Psoas muscle (tissue), 8 donors: ENCODE data around the gene CDC42BPB. TPM values are rescaled to one million over a fixed set of nuclear protein-coding genes. Genes with fewer than 3 reads are reported as not detected.

Experiments used
- ATAC-seq, 4 donors: fragments of 200-7000 bp; cut with Tn5 transposase; one replicate each; pipeline ENCODE4 v1.9.1; 2020; ENCODE audit warnings: moderate library complexity in 3 of 4, mild to moderate bottlenecking in 2 of 4
- DNase-seq, 2 donors: peaks; one replicate each; pipeline ENCODE4 v3.0.0-alpha.2; 2020
- H3K27ac ChIP-seq: fragments of 200-600 bp; one replicate; pipeline ENCODE4 v1.8.0; 2022
- H3K27me3 ChIP-seq, 3 donors: fragments of 200-600 bp in 1 of 3; one replicate each; pipeline versions ENCODE4 v1.6.1 to v1.8.0; 2013 to 2022; ENCODE audit warnings: low read length in 2 of 3, mild to moderate bottlenecking in 2 of 3, moderate library complexity in 1 of 3; ENCODE audit not compliant: insufficient read depth in 3 of 3
- H3K36me3 ChIP-seq, 2 donors: fragments of 200-600 bp in 1 of 2; one replicate each; pipeline versions ENCODE4 v1.6.1 to v1.8.0; 2013 to 2022; ENCODE audit warnings: low read depth in 1 of 2, mild to moderate bottlenecking in 1 of 2, moderate library complexity in 1 of 2; ENCODE audit not compliant: insufficient read depth in 1 of 2
- H3K4me1 ChIP-seq: fragments of 200-600 bp; one replicate; pipeline ENCODE4 v1.8.0; 2022
- H3K4me3 ChIP-seq: fragments of 200-600 bp; one replicate; pipeline ENCODE4 v1.8.0; 2022; ENCODE audit warnings: mild to moderate bottlenecking
- H3K9me3 ChIP-seq: fragments of 200-600 bp; one replicate; pipeline ENCODE4 v1.8.0; 2022
- CTCF ChIP-seq: fragments of 200-600 bp; IDR thresholded peaks from one replicate; pipeline ENCODE4 v1.8.0; 2022; ENCODE audit warnings: antibody characterized with exemption
- WGBS, 3 donors: extraction: QIAGEN DNeasy Blood & Tissue Kit; methylation state at CpG; one replicate each; pipeline versions ENCODE4 v1.1.6 to v1.1.7; 2013; 5-methylcytosine and 5-hydroxymethylcytosine counted together
- intact Hi-C, 2 donors: fragments of 100-400 bp; cut with DNase I; formaldehyde crosslinking; loops; one replicate each; pipeline versions ENCODE4 v1.11.0 to v1.14.2; 2022
- polyA plus RNA-seq, 3 donors: library from polyadenylated mRNA; stranded (reverse); fragments of 200-250 nt; gene quantifications; one replicate each; pipeline ENCODE4 v1.2.3, GENCODE V29; 2013
- total RNA-seq, 4 donors: library from RNA; stranded (reverse); fragmentation: NEBNext Ultra II Directional in 2 of 4; extraction: Animal tissue kit (Norgen Biotek cat#: 25700) in 2 of 4; gene quantifications; one replicate each; pipeline versions ENCODE4 v1.2.1 to v1.2.4, GENCODE V29; 2021 to 2023
- donor health status: healthy with polysubstance abuse.
- donor health status: DM: no; HTN: no; CAD: no; lungs with moderate emphysema.
- donor health status: Bipolar disorder and iron deficiency.
- donor health status: healthy.
- donor health status: DM: yes; HTN: yes; CAD: no.
- donor health status: DM: no; HTN: no; CAD: no.
- donor health status: DM: no; HTN: no; CAD: no.
- donor health status: DM: yes; HTN: yes; CAD: no.

Gene CDC42BPB
- total and polyA plus RNA-seq, 7 donors = 20.2 to 57.4 (median 40.0) TPM

- ATAC-seq (no peak), DNase-seq (no peak)
- intact Hi-C loops = no loop called here
- H3K27me3 ChIP-seq = no peaks in the 10 kb centered on the region
- H3K9me3 ChIP-seq = no peaks in the 10 kb centered on the region
- H3K4me3 ChIP-seq = no peak overlapping the region
- 86 to 90% (median 87%) methylated on average over 11 of the region's 11 CpGs for WGBS, 3 donors
- H3K36me3 ChIP-seq = peaks cover 10 to 100% of the 10 kb centered on the region in 2 donors
- no peak for TF ChIP-seq CTCF
- H3K27ac ChIP-seq = peak overlapping the region; percentile 69
- peaks cover 23% of the 10 kb centered on the region for H3K4me1 ChIP-seq
Observed at GRCh38 chr14:102969901-102970300, 87.4 kb downstream of the CDC42BPB start.

GRCh38 chr14:102969060-102969791 is 88.1 kb downstream of the CDC42BPB start:
- Histone ChIP-seq H3K27me3 (no peaks in the 10 kb centered on the region), H3K36me3 (peaks cover 11 to 100% of the 10 kb centered on the region in 2 donors), H3K27ac (peak overlapping the region; percentile 69), H3K4me3 (no peak overlapping the region), H3K4me1 (peaks cover 23% of the 10 kb centered on the region), H3K9me3 (no peaks in the 10 kb centered on the region)
- DNase-seq (peak; percentile 27 to 80), ATAC-seq (peak; percentile 84 to 93 (median 86))
- no peak for TF ChIP-seq CTCF
- intact Hi-C loops = no loop called here
- WGBS, 3 donors = 41 to 61% (median 45%) methylated on average over 26 of the region's 26 CpGs

- peaks cover 23% of the 10 kb centered on the region for H3K4me1 ChIP-seq
- peak overlapping the region; percentile 69 for H3K27ac ChIP-seq
- H3K27me3 ChIP-seq = no peaks in the 10 kb centered on the region
- intact Hi-C loops = no loop called here
- no peak for ATAC-seq
- DNase-seq = no peak
- H3K4me3 ChIP-seq = no peak overlapping the region
- WGBS, 3 donors = 95 to 97% (median 96%) methylated on average over 13 of the region's 13 CpGs
- peaks cover 19 to 100% of the 10 kb centered on the region in 2 donors for H3K36me3 ChIP-seq
- no peaks in the 10 kb centered on the region for H3K9me3 ChIP-seq
- TF ChIP-seq CTCF = no peak
Observed at GRCh38 chr14:102968306-102968705, 89.0 kb downstream of the CDC42BPB start.

GRCh38 chr14:102967506-102967795 is 89.9 kb downstream of the CDC42BPB start:
- intact Hi-C loops = no loop called here
- no peak overlapping the region for H3K4me3 ChIP-seq
- TF ChIP-seq CTCF = no peak
- ATAC-seq (peak in 2 of 4 donors; percentile 16 to 22), DNase-seq (no peak)
- no peaks in the 10 kb centered on the region for H3K27me3 ChIP-seq
- no peaks in the 10 kb centered on the region for H3K9me3 ChIP-seq
- WGBS, 3 donors = 58 to 69% (median 59%) methylated on average over 14 of the region's 14 CpGs
- peaks cover 21 to 100% of the 10 kb centered on the region in 2 donors for H3K36me3 ChIP-seq
- peaks cover 23% of the 10 kb centered on the region for H3K4me1 ChIP-seq
- peak overlapping the region; percentile 72 for H3K27ac ChIP-seq
